NCI-H187 treated with DMSO at 0.1 percent for 48 hours (cell line): ENCODE measurements around the gene PIP4K2B.
"Not testable (repeated sequence)": the region's sequence is repeated elsewhere in the genome, so short reads cannot be mapped to it uniquely, and the experiment has no call there.

Experiments used
- DNase-seq: peaks from one replicate; lab custom pipeline; 2025; lab: John Stamatoyannopoulos, UW

The PIP4K2B gene

DNA sequence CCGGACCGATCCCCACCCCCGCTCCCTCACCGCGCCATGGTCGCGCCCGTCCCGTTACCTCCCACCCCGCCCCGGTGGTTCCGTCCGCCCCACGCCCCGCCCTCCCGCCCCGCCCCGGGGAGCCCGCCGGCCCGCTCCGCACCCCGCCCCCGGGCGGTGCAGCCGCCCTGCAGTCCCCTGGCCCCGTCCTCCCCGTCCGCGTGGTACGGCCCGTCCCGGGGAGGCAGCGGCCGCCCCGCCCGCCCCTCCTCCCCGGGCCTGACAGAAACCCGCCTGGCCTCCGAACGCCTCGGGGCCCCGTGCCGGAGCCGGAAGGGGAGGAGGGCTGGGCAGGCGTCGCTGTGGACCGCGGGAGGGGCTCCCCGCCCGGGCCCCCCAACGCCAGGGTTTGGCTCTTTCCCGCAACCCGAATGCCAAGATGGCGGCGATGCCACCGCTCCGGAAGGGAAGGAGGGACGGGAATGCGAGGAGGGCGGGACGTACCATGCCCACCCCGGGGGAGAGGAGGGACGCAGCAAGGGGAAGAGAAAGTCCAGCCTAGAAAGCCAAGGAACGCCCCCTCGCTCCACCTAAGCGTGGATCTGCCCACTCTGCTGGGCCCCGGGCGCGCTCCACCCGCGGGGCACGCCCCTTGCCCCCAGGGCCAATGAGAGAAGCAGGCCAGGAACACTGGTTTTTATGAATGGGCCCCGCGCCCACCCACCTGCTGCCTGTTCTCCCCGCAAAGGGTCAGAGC lies at the start of gene PIP4K2B:
TSS of gene PIP4K2B (minus strand) at position 56 of the 736 bp plus-strand sequence. CDS start 132 bp downstream, outside the sequence.
- peak; percentile 86 for DNase-seq

DNA sequence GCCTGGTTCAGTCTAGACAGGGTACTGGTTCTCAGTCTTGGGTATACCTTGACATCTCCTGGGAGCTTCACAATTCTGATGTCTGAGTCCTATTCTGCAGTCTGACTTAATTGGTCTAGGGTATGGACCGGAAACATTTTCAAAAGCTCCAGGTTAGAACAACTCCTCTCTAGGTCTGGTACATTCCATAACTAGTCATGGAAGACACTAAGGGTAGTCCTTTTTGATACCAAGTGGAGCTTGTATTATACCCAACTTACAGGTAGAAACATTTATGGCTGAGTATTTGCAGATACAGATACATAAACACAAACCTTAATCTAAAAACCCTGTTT lies 49.2 kb upstream of the PIP4K2B start:
- DNase-seq: no peak

DNA sequence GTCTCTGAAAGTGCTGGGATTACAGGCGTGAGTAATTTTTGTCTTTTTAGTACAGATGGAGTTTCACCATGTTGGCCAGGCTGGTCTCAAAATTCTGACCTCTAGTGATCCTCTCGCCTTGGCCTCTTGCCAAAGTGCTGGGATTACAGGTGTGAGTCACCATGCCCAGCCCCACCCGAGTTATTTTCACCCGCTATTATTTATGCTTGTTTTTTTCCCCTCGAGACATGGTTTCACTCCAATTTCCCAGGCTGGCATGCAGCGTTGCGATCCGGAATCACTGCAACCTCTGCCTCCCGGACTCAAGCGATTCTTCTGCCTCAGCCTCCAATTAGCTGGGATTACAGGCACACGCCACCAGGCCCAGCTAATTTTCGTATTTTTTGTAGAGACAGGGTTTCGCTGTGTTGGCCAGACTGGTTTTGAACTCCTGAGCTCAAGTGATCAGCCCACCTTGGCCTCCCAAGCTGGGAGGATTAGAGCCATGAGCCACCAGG lies 45.0 kb upstream of the PIP4K2B start:
- no peak for DNase-seq

DNA sequence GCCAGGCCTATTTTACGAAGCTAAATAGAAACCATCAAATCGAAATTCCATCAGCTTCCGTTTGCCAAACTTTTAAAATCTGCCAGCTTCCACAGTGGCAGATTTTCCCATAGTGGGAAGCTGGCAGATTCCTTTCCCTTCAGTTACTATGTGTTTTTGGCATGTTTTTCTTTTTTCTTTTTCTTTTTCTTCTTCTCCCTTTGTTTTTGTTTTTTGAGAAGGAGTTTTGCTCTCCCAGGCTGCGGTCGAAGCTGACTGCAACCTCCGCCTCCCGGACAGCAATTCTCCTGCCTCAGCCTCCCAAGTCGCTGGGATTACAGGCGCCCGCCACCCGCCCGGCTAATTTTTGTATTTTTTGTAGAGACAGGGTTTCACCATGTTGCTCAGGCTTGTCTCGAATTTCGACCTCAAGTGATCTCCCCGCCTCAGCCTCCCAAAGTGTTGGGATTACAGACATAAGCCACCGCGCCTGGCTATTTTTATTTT lies 26.4 kb upstream of the PIP4K2B start:
- no peak for DNase-seq

- DNase-seq: peak; percentile 39
Measured at GRCh38 chr17:38824899-38825761, 25.8 kb upstream of the PIP4K2B start, which contains the start of gene CWC25. TSS of gene CWC25 (minus strand) at chr17:38825321. CDS start at chr17:38825183, 138 bp downstream.

DNA sequence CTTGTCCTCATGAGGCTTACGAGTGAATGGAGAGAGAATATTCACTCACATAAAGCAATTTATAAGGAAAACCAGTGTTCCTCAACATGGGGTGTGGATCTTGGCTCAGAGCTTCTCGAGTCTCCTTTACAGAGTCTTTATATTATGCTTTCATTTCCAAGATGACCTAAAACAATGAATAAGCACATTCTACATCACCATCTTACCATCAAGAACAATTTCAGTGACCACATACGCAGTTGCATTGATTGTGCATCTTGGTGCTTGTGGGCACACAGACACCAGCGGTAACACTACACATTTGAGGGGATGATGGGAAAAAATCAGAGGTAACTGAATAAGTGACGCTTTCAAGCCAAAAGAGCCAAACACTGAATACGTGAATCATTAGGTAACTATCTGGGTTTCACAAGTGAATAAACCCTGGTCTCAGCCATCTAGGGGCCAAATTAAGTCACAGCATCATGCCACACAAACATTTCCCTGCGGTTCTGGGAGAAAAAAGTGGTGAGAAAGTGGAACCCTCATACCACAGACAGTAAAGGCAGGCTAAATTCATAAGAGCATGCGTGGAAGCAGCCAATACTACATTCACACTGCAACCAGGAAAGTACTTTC lies 16.3 kb upstream of the PIP4K2B start:
- no peak for DNase-seq

DNA sequence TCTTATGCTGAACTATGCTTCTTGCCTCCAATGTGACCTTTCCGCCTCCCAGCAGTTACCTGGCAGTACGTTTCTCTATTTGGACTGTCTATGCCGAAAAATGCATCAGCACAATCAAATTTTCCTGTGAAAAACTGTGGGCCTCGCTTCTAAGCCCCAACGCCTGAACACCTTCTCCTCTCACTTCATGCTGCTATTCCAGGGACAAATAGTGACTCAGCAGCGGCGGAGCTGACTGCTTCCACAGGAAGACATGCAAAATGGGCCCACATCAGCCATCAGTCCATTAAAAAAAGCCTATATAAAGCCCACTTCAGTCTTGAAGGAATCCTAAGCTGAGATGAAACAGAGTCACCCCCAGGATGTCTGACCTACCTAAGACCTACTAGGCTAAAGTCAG lies 10.5 kb upstream of the PIP4K2B start:
- no peak for DNase-seq

DNA sequence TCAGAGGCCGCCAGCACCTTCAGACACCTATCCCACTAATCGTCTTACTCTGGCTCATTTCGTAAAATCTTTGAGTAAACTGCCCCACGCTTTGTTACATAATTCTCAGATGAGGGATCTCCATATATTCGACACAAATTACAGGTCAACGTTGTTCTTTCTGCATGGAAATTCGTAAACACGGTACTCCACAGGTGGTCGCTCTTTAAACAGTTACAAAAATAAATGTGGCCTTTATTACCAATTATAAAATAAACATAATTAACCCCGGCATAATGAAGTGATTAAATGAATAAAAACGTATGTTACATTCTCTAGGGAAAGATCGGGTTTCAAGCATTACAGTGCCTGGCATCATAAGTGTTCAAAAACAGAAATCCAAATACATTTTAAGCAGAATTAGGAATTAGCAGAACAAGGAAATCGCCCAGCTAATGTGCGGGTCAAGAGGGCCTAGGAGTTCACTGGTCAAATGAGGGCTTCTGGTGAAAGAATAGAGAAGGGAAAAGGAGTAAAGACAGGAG lies 943 bp upstream of the PIP4K2B start:
- no peak for DNase-seq

GRCh38 chr17:38798614-38799500 lies 499 bp downstream of the PIP4K2B start:
- DNase-seq: no peak

DNA sequence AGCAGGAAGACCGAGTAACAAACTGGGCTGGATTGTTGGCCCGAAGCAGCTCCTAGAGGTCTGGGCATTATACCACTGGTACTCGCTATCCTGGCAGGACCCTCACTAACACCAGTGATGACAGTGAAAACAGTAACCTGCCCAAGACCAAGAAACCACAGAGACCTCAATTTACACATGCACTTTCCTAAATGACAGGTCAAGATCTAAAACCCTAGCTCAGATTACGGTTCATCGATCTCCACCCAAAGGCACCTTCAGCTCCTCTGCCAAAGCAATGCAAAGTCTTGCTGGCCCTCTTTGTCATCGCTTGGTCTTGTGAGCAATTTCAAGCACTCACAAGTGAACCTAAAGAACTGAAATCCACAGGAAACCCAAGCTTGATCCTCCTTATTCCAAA lies 1.5 kb downstream of the PIP4K2B start:
- DNase-seq: no peak

DNA sequence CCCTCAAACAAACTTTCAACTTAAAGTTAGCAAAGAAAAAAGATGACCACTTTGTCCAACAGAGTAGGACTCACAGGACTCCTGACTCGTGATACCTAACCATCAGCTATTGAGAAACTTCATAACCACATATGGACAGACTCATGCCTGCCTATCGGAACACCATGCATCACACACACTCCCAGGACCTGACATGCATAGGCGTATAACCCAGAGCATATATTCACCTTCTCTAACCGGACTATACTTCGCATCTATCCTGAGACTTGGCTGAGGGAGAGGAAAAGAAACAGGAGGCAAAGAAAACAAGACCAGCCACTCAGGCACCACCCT lies 2.2 kb downstream of the PIP4K2B start:
- no peak for DNase-seq

DNA sequence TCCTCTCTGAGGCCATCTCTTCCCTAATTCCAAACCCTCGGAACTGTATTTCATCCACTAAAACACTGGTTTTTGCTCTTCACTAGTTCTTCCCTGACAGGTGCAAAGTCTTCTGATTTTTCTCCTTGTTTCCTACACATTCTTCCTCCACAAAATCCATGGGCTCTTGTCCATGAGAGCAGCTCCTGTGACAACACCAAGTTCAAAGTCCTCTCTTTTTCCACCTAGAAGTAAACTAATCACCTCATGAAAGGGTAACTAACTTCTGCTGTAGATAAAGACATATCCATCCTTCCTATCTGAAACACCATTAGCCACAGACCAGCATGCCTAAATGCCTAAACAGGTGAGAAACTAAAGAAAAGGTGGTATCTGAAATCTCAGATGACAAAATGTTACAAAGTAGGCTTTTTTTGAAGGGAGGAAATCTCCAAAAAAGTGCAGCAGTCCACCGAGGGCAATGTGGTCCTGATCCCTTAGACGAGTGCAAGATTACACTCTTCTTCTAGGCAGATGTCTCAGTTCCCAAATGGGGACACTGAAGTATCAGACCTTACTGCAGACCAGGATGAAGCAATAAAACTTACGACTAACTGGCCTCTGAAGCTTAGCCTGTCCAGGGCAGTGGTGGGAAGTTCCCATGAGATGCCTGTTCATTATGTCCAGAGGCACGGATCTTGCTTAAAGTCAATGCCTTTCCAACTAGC lies 2.8 kb downstream of the PIP4K2B start:
- DNase-seq: no peak

GRCh38 chr17:38794221-38794620 lies 5.1 kb downstream of the PIP4K2B start:
- no peak for DNase-seq

- no peak for DNase-seq
Measured at GRCh38 chr17:38791162-38791561, 8.2 kb downstream of the PIP4K2B start.

- DNase-seq: not testable (repeated sequence)
Measured at GRCh38 chr17:38790148-38790707, 9.1 kb downstream of the PIP4K2B start.

DNA sequence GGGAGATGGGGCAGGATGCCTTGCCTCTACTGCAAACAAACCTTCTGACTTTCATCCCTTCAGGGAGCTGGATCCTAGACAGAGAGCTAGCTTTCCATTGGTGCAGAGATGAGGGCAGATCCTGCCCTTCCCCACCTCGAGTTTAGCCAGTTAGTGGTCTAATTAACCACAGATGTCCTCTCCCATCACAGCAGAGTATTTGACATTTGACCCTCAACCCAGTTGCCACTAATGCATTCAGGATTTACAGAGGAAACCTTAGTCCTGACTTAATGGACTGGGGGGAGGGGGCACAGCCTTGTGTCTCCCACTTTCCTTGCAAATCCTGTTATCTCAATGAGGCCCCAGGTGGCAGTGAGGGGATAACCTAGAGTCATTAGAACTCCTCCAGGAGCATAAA lies 10.2 kb downstream of the PIP4K2B start:
- no peak for DNase-seq

DNA sequence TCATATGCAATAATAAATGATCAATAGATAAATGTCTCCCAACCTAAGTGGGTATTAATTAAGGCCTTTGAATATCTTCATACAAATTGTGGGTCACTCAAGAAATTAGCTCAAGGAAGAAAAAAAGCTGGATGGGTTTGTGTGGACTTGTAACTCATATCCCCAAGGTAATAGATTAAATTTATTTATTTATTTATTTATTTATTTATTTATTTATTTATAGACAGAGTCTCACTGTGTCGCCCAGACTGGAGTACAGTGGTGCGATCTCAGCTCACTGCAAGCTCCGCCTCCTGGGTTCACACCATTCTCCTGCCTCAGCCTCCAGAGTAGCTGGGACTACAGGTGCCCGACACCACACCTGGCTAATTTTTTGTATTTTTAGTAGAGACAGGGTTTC lies 11.4 kb downstream of the PIP4K2B start:
- DNase-seq: not testable (repeated sequence)

DNA sequence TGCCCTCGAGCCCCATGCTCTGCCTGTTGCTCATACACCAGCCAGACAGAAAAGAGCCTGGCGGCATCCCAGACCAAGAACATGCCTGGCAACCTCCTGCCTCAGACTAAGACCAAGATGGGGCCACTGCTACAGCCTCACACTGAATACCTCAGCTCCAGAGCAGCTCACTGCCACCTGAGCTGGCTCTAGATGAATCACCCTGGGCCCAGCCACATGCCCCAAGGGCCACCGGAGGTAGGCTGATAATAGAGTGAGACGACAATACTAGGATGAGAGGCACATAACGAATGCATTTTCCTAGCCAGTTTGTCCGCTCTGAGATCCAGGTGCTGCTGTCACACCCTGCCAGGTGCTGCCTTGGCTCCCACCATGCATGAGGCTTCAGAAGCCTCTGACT lies 13.0 kb downstream of the PIP4K2B start:
- DNase-seq: no peak

- DNase-seq: no peak
Measured at GRCh38 chr17:38783227-38783626, 16.1 kb downstream of the PIP4K2B start.
